ENCODE results near the gene P2RX1. TPM values are rescaled to one million over a fixed set of nuclear protein-coding genes. Genes with fewer than 3 reads are reported as not detected.

The P2RX1 gene
- total RNA-seq (2021) (not detected in 2 replicates), Bru-seq, nascent RNA (not detected), BruChase-seq, experiment 1, labeled RNA remaining after a 2-hour chase (not detected), BruChase-seq, experiment 2, labeled RNA remaining after a 6-hour chase (percentile 5 among the genes with signal in this experiment)
- long read RNA-seq = 0 reads

- no peak within 1 kb of the TSS for H3K4me2 ChIP-seq
- H3K4me1 ChIP-seq (replicated peaks; ENCODE audit: insufficient read depth) = no peaks in the 10 kb centered on the region
- BruUV-seq (replicated peaks) = no TSS peak
- H3K79me2 ChIP-seq (ENCODE audit: low read depth) = no peaks in the 10 kb centered on the region
- ChIA-PET POLR2A (ENCODE audit: unreplicated experiment) (interaction anchor here (0.5 kb wide), 2 partner anchors 10 to 23 kb away, joined by 4 read pairs; partner anchors contain the start of gene CAMKK1), CTCF (interaction anchor here (0.5 to 0.7 kb wide), 3 partner anchors 15 to 227 kb away, joined by 3 to 4 read pairs (median 4); partner anchors contain the start of genes CYB5D2 and ZZEF1)
- no peaks in the 10 kb centered on the region for H3K9me2 ChIP-seq (ENCODE audit: insufficient read depth)
- H3K9me3 ChIP-seq (ENCODE audit: insufficient read depth, low read depth) = no peaks in the 10 kb centered on the region
- no peak within 1 kb of the TSS for H3K27ac ChIP-seq
- H3K36me3 ChIP-seq (ENCODE audit: low read depth) = no peaks in the 10 kb centered on the region
- H3F3A ChIP-seq (ENCODE audit: insufficient read depth, low read depth) = no peaks in the 10 kb centered on the region
- TF ChIP-seq CTCF (conservative IDR thresholded peaks at IDR 0.05) = no peak
- no peak for TF ChIP-seq EZH2 (IDR thresholded peaks at IDR 0.05; ENCODE audit: low read depth)
- no peak within 1 kb of the TSS for H2AFZ ChIP-seq
- DNase-seq = no peak
- H4K20me1 ChIP-seq (ENCODE audit: insufficient read depth) = no peaks in the 10 kb centered on the region
- peaks cover 5% of the 10 kb centered on the region; the same call in 1 of the 2 replicates for H3K27me3 ChIP-seq (ENCODE audit: insufficient read depth, low read depth)
- no peak within 1 kb of the TSS for H3K4me3 ChIP-seq
- intact Hi-C loops (cut with micrococcal nuclease; ENCODE audit: unreplicated experiment) = no loop called here
These were observed at the start of gene P2RX1 for GRCh38 chr17:3915995-3916696. Gene P2RX1, minus strand, starts transcription at chr17:3916465. Its CDS starts 240 bp downstream, at chr17:3916225.

GRCh38 chr17:3965118-3965800 is 49.0 kb upstream of the P2RX1 start:
- Histone ChIP-seq H3F3A (ENCODE audit: insufficient read depth, low read depth) (peaks cover 17% of the 10 kb centered on the region), H3K27ac (no peak overlapping the region), H3K79me2 (ENCODE audit: low read depth) (no peaks in the 10 kb centered on the region), H2AFZ (peak overlapping the region; percentile 85), H3K4me1 (replicated peaks; ENCODE audit: insufficient read depth) (peaks cover 13% of the 10 kb centered on the region), H4K20me1 (ENCODE audit: insufficient read depth) (no peaks in the 10 kb centered on the region), H3K9me2 (ENCODE audit: insufficient read depth) (no peaks in the 10 kb centered on the region), H3K4me2 (peak overlapping the region; percentile 96), H3K9me3 (ENCODE audit: insufficient read depth, low read depth) (no peaks in the 10 kb centered on the region), H3K4me3 (peak overlapping the region; percentile 66), H3K27me3 (ENCODE audit: insufficient read depth, low read depth) (no peaks in the 10 kb centered on the region), H3K36me3 (ENCODE audit: low read depth) (no peaks in the 10 kb centered on the region)
- no TSS peak for BruUV-seq (replicated peaks)
- ChIA-PET POLR2A (ENCODE audit: unreplicated experiment) (interaction anchor here (0.5 to 0.9 kb wide), 8 partner anchors 14 to 933 kb away, joined by 3 to 10 read pairs (median 4); partner anchors contain the start of gene NCBP3), CTCF (interaction anchor here (0.7 kb wide), 1 partner anchor 119 kb away, joined by 5 read pairs; the partner anchor contains the start of gene NCBP3)
- TF ChIP-seq CTCF (conservative IDR thresholded peaks at IDR 0.05) (no peak), EZH2 (IDR thresholded peaks at IDR 0.05; ENCODE audit: low read depth) (no peak)
- DNase-seq = peak; percentile 46 to 71
- intact Hi-C loops (cut with micrococcal nuclease; ENCODE audit: unreplicated experiment) = no loop called here

Measured in PC-9 (cell line).